K562 (cell line): Measurements from ENCODE around the gene NECTIN1. TPM values are rescaled to one million over a fixed set of nuclear protein-coding genes. Genes with fewer than 3 reads are reported as not detected.

ENCODE experiments used
- ATF1 ChIP-seq, 2 experiments: fragments of 450-650 bp in 1 of 2; IDR thresholded peaks; 2 replicates each; pipeline ENCODE4 v1.6.1; 2016; ENCODE audit warnings: missing compliant biosample characterization in 1 of 2, missing genetic modification characterization in 1 of 2
- CTBP1 ChIP-seq: fragments of 450-650 bp; IDR thresholded peaks from 2 replicates; pipeline ENCODE4 v1.6.1; 2016; ENCODE audit warnings: borderline replicate concordance
- CTCF ChIP-seq, 3 experiments: IDR thresholded peaks in 2 of 3; conservative IDR thresholded peaks in 1 of 3; 2 replicates each; pipeline ENCODE4 v1.5.1; 2011 to 2012; ENCODE audit warnings: low read length in 3 of 3, mild to moderate bottlenecking in 3 of 3, control low read depth in 2 of 3, improper control_type of control experiment in 1 of 3, inconsistent platforms in 1 of 3, low read depth in 1 of 3, mixed read lengths in 1 of 3, moderate library complexity in 1 of 3; ENCODE audit not compliant: insufficient read depth in 2 of 3
- ETV5 ChIP-seq: sonication (generic); formaldehyde crosslinking; IDR thresholded peaks from 2 replicates; pipeline ENCODE4 v1.4.0; 2020; ENCODE audit warnings: low read depth, mild to moderate bottlenecking, missing genetic modification reagents
- FOXM1 ChIP-seq, 2 experiments: fragments of 450-650 bp in 1 of 2; sonication (generic) in 1 of 2; formaldehyde crosslinking in 1 of 2; IDR thresholded peaks; 2 replicates each; pipeline versions ENCODE4 v1.6.1 to v1.9.0; 2017 to 2022; ENCODE audit warnings: low read depth in 2 of 2, mild to moderate bottlenecking in 2 of 2, missing genetic modification reagents in 1 of 2, moderate library complexity in 1 of 2
- L3MBTL2 ChIP-seq: fragments of 450-650 bp; IDR thresholded peaks from 2 replicates; pipeline ENCODE4 v1.6.1; 2016; ENCODE audit warnings: mild to moderate bottlenecking, moderate library complexity
- NEUROD1 ChIP-seq: fragments of 150-350 bp; IDR thresholded peaks from 2 replicates; pipeline ENCODE4 v1.6.1; 2014; ENCODE audit warnings: borderline replicate concordance, low read length, low read depth; ENCODE audit not compliant: partially characterized antibody
- RBM34 ChIP-seq: fragments of 200-400 bp; formaldehyde crosslinking; IDR thresholded peaks from 2 replicates; pipeline ENCODE4 v1.6.1; 2018; ENCODE audit warnings: low read length, borderline replicate concordance; ENCODE audit not compliant: insufficient read depth
- REST ChIP-seq, 2 experiments: fragments of 450-650 bp; formaldehyde crosslinking in 1 of 2; IDR thresholded peaks; 2 replicates each; pipeline versions ENCODE4 v1.4.0 to v1.6.1; 2014 to 2020; ENCODE audit warnings: mild to moderate bottlenecking in 2 of 2, borderline replicate concordance in 1 of 2, low read depth in 1 of 2
- RFX1 ChIP-seq: fragments of 450-650 bp; IDR thresholded peaks from 2 replicates; pipeline ENCODE4 v1.6.1; 2016; ENCODE audit warnings: mild to moderate bottlenecking, moderate library complexity
- SMARCE1 ChIP-seq: fragments of 450-650 bp; IDR thresholded peaks from 2 replicates; pipeline ENCODE4 v1.7.1; 2016; ENCODE audit warnings: mild to moderate bottlenecking
- SMC3 ChIP-seq: conservative IDR thresholded peaks from 2 replicates; pipeline ENCODE4 v1.6.1; 2011; ENCODE audit warnings: low read depth, low read length, improper control_type of control experiment; ENCODE audit not compliant: insufficient read depth
- TSC22D4 ChIP-seq: fragments of 450-650 bp; IDR thresholded peaks from 2 replicates; pipeline ENCODE4 v1.6.1; 2016; ENCODE audit warnings: missing genetic modification characterization, missing biosample characterization, control low read depth
- ZNF133 ChIP-seq: fragments of 250-450 bp; sonication (Bioruptor Pico); IDR thresholded peaks from 2 replicates; pipeline ENCODE4 v1.4.0; 2020; ENCODE audit warnings: mild to moderate bottlenecking
- ZNF253 ChIP-seq: fragments of 250-450 bp; sonication (Bioruptor Pico); conservative IDR thresholded peaks from 2 replicates; pipeline ENCODE4 v1.6.1; 2021; ENCODE audit warnings: mild to moderate bottlenecking
- polyA plus RNA-seq, 8 experiments: library from polyadenylated mRNA; depleted of rRNA in 4 of 8; stranded (reverse) in 5 of 8; unstranded in 3 of 8; fragments of >200 nt; fragmentation: Nextera tagmentation in 2 of 8; fragmentation: Illumina TruSeq in 1 of 8; extraction: Ambion mirVana in 2 of 8; extraction: Trizol in 1 of 8; gene quantifications; 2 replicates each; pipeline versions ENCODE4 v1.2.1 to v1.2.3, GENCODE V29; 2011 to 2014; ENCODE audit warnings: inconsistent platforms in 1 of 8, missing spikeins in 1 of 8
- total RNA-seq, 7 experiments: library from RNA; depleted of rRNA in 6 of 7; stranded (reverse); fragments of >200 nt in 6 of 7; fragmentation: Illumina TruSeq in 2 of 7; extraction: Trizol in 2 of 7; gene quantifications; 2 replicates each; pipeline versions ENCODE4 v1.2.1 to v1.2.3, GENCODE V29; 2011 to 2021; ENCODE audit warnings: low replicate concordance in 1 of 7
- TF ChIP-seq, protein P1 (sequence below): sonication (generic); formaldehyde crosslinking; IDR thresholded peaks from 2 replicates; pipeline ENCODE4 v1.8.0; 2022; ENCODE audit warnings: mild to moderate bottlenecking, low read depth, missing genetic modification reagents

Gene NECTIN1
- total and polyA plus RNA-seq, 9 of the 15 experiments (the other 6 are each of a cell fraction or from before 2014, with no cell fraction given), result 0.09 to 0.53 (median 0.23) TPM; not detected in 2

GRCh38 chr11:119673759-119674336 lies 55.2 kb downstream of the NECTIN1 start (continued):
- TF ChIP-seq REST (IDR thresholded peaks at IDR 0.05; ENCODE audit: borderline replicate concordance) (peak; percentile 38; the same call in 1 of the 2 replicates), REST (CRISPR knock-in tag; IDR thresholded peaks at IDR 0.05; ENCODE audit: low read depth) (no peak), SMARCE1 (no peak), ATF1 (CRISPR knock-in tag; IDR thresholded peaks at IDR 0.05) (no peak), ATF1 (tag; IDR thresholded peaks at IDR 0.05) (no peak), L3MBTL2 (0 out of 2 replicates have a peak, but pooled peaks have one; percentile 20), RBM34 (no peak), ETV5 (no peak), RFX1 (no peak), ZNF133 (no peak), ZNF253 (CRISPR knock-in tag) (no peak), CTCF (IDR thresholded peaks at IDR 0.05 in 2 of 3, conservative IDR thresholded peaks at IDR 0.05 in 1 of 3; ENCODE audit: insufficient read depth in 2 of 3, low read depth in 1 of 3, low read length in 3 of 3) (peak; percentile 34 to 49 (median 41); a peak in 5 of 6 replicates), SMC3 (0 out of 2 replicates have a peak, but pooled peaks have one; percentile 12), FOXM1 (IDR thresholded peaks at IDR 0.05; ENCODE audit: low read depth) (no peak), FOXM1 (CRISPR knock-in tag; IDR thresholded peaks at IDR 0.05; ENCODE audit: low read depth) (no peak), TSC22D4 (tag) (no peak), NEUROD1 (no peak), CTBP1 (0 out of 2 replicates have a peak, but pooled peaks have one; percentile 14)
- TF ChIP-seq, protein P1, sequence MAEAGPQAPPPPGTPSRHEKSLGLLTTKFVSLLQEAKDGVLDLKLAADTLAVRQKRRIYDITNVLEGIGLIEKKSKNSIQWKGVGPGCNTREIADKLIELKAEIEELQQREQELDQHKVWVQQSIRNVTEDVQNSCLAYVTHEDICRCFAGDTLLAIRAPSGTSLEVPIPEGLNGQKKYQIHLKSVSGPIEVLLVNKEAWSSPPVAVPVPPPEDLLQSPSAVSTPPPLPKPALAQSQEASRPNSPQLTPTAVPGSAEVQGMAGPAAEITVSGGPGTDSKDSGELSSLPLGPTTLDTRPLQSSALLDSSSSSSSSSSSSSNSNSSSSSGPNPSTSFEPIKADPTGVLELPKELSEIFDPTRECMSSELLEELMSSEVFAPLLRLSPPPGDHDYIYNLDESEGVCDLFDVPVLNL (CRISPR knock-in tag), result no peak
